ENCODE data around the gene CSTPP1. TPM values are rescaled to one million over a fixed set of nuclear protein-coding genes. Genes with fewer than 3 reads are reported as not detected.

CSTPP1 gene
- total and polyA plus RNA-seq, 4 donors, result 12.5 to 26.0 (median 20.9) TPM

- 86 to 95% methylated on average over 1 of the region's 1 CpG for WGBS, 2 donors
- ATAC-seq (ENCODE audit: low FRiP score), result no peak
- H3K4me1 ChIP-seq (ENCODE audit: control insufficient read depth in 1 of 2, insufficient read depth in 2 of 2, low read length in 2 of 2), result no peaks in the 10 kb centered on the region
- no peak overlapping the region for H3K27ac ChIP-seq (ENCODE audit: low read depth in 1 of 2, low read length in 2 of 2)
- intact Hi-C loops (cut with DNase I), result loop anchor here (5.0 to 10.0 kb wide), 5 partner anchors 38 to 178 kb away; partner anchors contain the start of genes MADD (in 1 of the 2) and NR1H3 (in 1 of the 2)
- no peak for DNase-seq
- no peaks in the 10 kb centered on the region for H3K9me3 ChIP-seq (ENCODE audit: control insufficient read depth, low read length)
- no peaks in the 10 kb centered on the region for H3K36me3 ChIP-seq (ENCODE audit: control insufficient read depth in 1 of 2, insufficient read depth in 2 of 2, low read length in 1 of 2)
- H3K27me3 ChIP-seq (ENCODE audit: control insufficient read depth in 1 of 2, insufficient read depth in 2 of 2, low read length in 1 of 2), result no peaks in the 10 kb centered on the region
- H3K4me3 ChIP-seq (ENCODE audit: low read length in 2 of 2), result no peak overlapping the region
Observed at GRCh38 chr11:47179655-47179991, 243.1 kb downstream of the CSTPP1 start.

GRCh38 chr11:47180006-47180787 is 243.6 kb downstream of the CSTPP1 start:
- no peak for ATAC-seq (ENCODE audit: low FRiP score)
- Histone ChIP-seq H3K27ac (ENCODE audit: low read depth in 1 of 2, low read length in 2 of 2) (no peak overlapping the region), H3K36me3 (ENCODE audit: control insufficient read depth in 1 of 2, insufficient read depth in 2 of 2, low read length in 1 of 2) (no peaks in the 10 kb centered on the region), H3K4me1 (ENCODE audit: control insufficient read depth in 1 of 2, insufficient read depth in 2 of 2, low read length in 2 of 2) (no peaks in the 10 kb centered on the region), H3K4me3 (ENCODE audit: low read length in 2 of 2) (no peak overlapping the region), H3K9me3 (ENCODE audit: control insufficient read depth, low read length) (no peaks in the 10 kb centered on the region), H3K27me3 (ENCODE audit: control insufficient read depth in 1 of 2, insufficient read depth in 2 of 2, low read length in 1 of 2) (no peaks in the 10 kb centered on the region)
- intact Hi-C loops (cut with DNase I), result no loop called here
- DNase-seq, result peak in 1 of 2 donors; percentile 77
- 92 to 93% methylated on average over 35 of the region's 35 CpGs for WGBS, 2 donors

- Histone ChIP-seq H3K27ac (ENCODE audit: low read depth in 1 of 2, low read length in 2 of 2) (no peak overlapping the region), H3K27me3 (ENCODE audit: control insufficient read depth in 1 of 2, insufficient read depth in 2 of 2, low read length in 1 of 2) (no peaks in the 10 kb centered on the region), H3K9me3 (ENCODE audit: control insufficient read depth, low read length) (no peaks in the 10 kb centered on the region), H3K36me3 (ENCODE audit: control insufficient read depth in 1 of 2, insufficient read depth in 2 of 2, low read length in 1 of 2) (no peaks in the 10 kb centered on the region), H3K4me1 (ENCODE audit: control insufficient read depth in 1 of 2, insufficient read depth in 2 of 2, low read length in 2 of 2) (no peaks in the 10 kb centered on the region), H3K4me3 (ENCODE audit: low read length in 2 of 2) (no peak overlapping the region)
- intact Hi-C loops (cut with DNase I), result no loop called here
- DNase-seq (no peak), ATAC-seq (ENCODE audit: low FRiP score) (no peak)
- 94 to 95% methylated on average over 6 of the region's 6 CpGs for WGBS, 2 donors
Observed at GRCh38 chr11:47181271-47181670, 244.7 kb downstream of the CSTPP1 start.

GRCh38 chr11:47182380-47182779 is 245.8 kb downstream of the CSTPP1 start:
- WGBS, 2 donors, result 94 to 95% methylated on average over 17 of the region's 17 CpGs
- Histone ChIP-seq H3K36me3 (ENCODE audit: control insufficient read depth in 1 of 2, insufficient read depth in 2 of 2, low read length in 1 of 2) (no peaks in the 10 kb centered on the region), H3K27me3 (ENCODE audit: control insufficient read depth in 1 of 2, insufficient read depth in 2 of 2, low read length in 1 of 2) (no peaks in the 10 kb centered on the region), H3K27ac (ENCODE audit: low read depth in 1 of 2, low read length in 2 of 2) (no peak overlapping the region), H3K4me3 (ENCODE audit: low read length in 2 of 2) (no peak overlapping the region), H3K4me1 (ENCODE audit: control insufficient read depth in 1 of 2, insufficient read depth in 2 of 2, low read length in 2 of 2) (no peaks in the 10 kb centered on the region), H3K9me3 (ENCODE audit: control insufficient read depth, low read length) (no peaks in the 10 kb centered on the region)
- intact Hi-C loops (cut with DNase I), result no loop called here
- DNase-seq (peak in 1 of 2 donors; percentile 72), ATAC-seq (ENCODE audit: low FRiP score) (no peak)

- H3K4me3 ChIP-seq (ENCODE audit: low read length in 2 of 2), result no peak overlapping the region
- ATAC-seq (ENCODE audit: low FRiP score), result no peak
- no peaks in the 10 kb centered on the region for H3K9me3 ChIP-seq (ENCODE audit: control insufficient read depth, low read length)
- H3K4me1 ChIP-seq (ENCODE audit: control insufficient read depth in 1 of 2, insufficient read depth in 2 of 2, low read length in 2 of 2), result no peaks in the 10 kb centered on the region
- DNase-seq, result no peak
- intact Hi-C loops (cut with DNase I), result no loop called here
- WGBS, 2 donors, result 88 to 89% methylated on average over 25 of the region's 25 CpGs
- H3K27ac ChIP-seq (ENCODE audit: low read depth in 1 of 2, low read length in 2 of 2), result no peak overlapping the region
- no peaks in the 10 kb centered on the region for H3K27me3 ChIP-seq (ENCODE audit: control insufficient read depth in 1 of 2, insufficient read depth in 2 of 2, low read length in 1 of 2)
- H3K36me3 ChIP-seq (ENCODE audit: control insufficient read depth in 1 of 2, insufficient read depth in 2 of 2, low read length in 1 of 2), result no peaks in the 10 kb centered on the region
Observed at GRCh38 chr11:47183031-47183856, 246.7 kb downstream of the CSTPP1 start.

- no peak for DNase-seq
- Histone ChIP-seq H3K9me3 (ENCODE audit: control insufficient read depth, low read length) (no peaks in the 10 kb centered on the region), H3K36me3 (ENCODE audit: control insufficient read depth in 1 of 2, insufficient read depth in 2 of 2, low read length in 1 of 2) (no peaks in the 10 kb centered on the region), H3K4me3 (ENCODE audit: low read length in 2 of 2) (no peak overlapping the region), H3K27me3 (ENCODE audit: control insufficient read depth in 1 of 2, insufficient read depth in 2 of 2, low read length in 1 of 2) (no peaks in the 10 kb centered on the region), H3K27ac (ENCODE audit: low read depth in 1 of 2, low read length in 2 of 2) (no peak overlapping the region), H3K4me1 (ENCODE audit: control insufficient read depth in 1 of 2, insufficient read depth in 2 of 2, low read length in 2 of 2) (no peaks in the 10 kb centered on the region)
- no peak for ATAC-seq (ENCODE audit: low FRiP score)
- WGBS, 2 donors, result 79 to 82% methylated on average over 7 of the region's 7 CpGs
- intact Hi-C loops (cut with DNase I), result no loop called here
Observed at GRCh38 chr11:47183969-47184368, 247.4 kb downstream of the CSTPP1 start.

- WGBS, 2 donors, result 2 to 12% methylated on average over 10 to 13 of the region's 13 CpGs
- H3K27me3 ChIP-seq (ENCODE audit: control insufficient read depth in 1 of 2, insufficient read depth in 2 of 2, low read length in 1 of 2), result no peaks in the 10 kb centered on the region
- ATAC-seq (ENCODE audit: low FRiP score), result no peak
- intact Hi-C loops (cut with DNase I), result no loop called here
- DNase-seq, result no peak
- no peaks in the 10 kb centered on the region for H3K9me3 ChIP-seq (ENCODE audit: control insufficient read depth, low read length)
- peak overlapping the region; percentile 72 to 79 for H3K4me3 ChIP-seq (ENCODE audit: low read length in 2 of 2)
- peak overlapping the region; percentile 51 to 77 for H3K27ac ChIP-seq (ENCODE audit: low read depth in 1 of 2, low read length in 2 of 2)
- H3K36me3 ChIP-seq (ENCODE audit: control insufficient read depth in 1 of 2, insufficient read depth in 2 of 2, low read length in 1 of 2), result no peaks in the 10 kb centered on the region
- H3K4me1 ChIP-seq (ENCODE audit: control insufficient read depth in 1 of 2, insufficient read depth in 2 of 2, low read length in 2 of 2), result no peaks in the 10 kb centered on the region
Observed at GRCh38 chr11:47184711-47185304, 248.2 kb downstream of the CSTPP1 start.

- DNase-seq (peak; percentile 61 to 84), ATAC-seq (ENCODE audit: low FRiP score) (peak; percentile 53)
- H3K9me3 ChIP-seq (ENCODE audit: control insufficient read depth, low read length), result no peaks in the 10 kb centered on the region
- intact Hi-C loops (cut with DNase I), result loop anchor here (1.0 to 2.0 kb wide), 2 partner anchors 29 kb away; partner anchors contain the start of gene DDB2 (in 2 of the 2)
- peak overlapping the region; percentile 51 to 77 for H3K27ac ChIP-seq (ENCODE audit: low read depth in 1 of 2, low read length in 2 of 2)
- 2% methylated on average over 44 to 50 of the region's 50 CpGs for WGBS, 2 donors
- H3K4me3 ChIP-seq (ENCODE audit: low read length in 2 of 2), result peak overlapping the region; percentile 72 to 79
- H3K27me3 ChIP-seq (ENCODE audit: control insufficient read depth in 1 of 2, insufficient read depth in 2 of 2, low read length in 1 of 2), result no peaks in the 10 kb centered on the region
- no peaks in the 10 kb centered on the region for H3K4me1 ChIP-seq (ENCODE audit: control insufficient read depth in 1 of 2, insufficient read depth in 2 of 2, low read length in 2 of 2)
- no peaks in the 10 kb centered on the region for H3K36me3 ChIP-seq (ENCODE audit: control insufficient read depth in 1 of 2, insufficient read depth in 2 of 2, low read length in 1 of 2)
Observed at GRCh38 chr11:47185305-47186075, 248.9 kb downstream of the CSTPP1 start.

Measured in aorta (tissue), 5 donors.